ENCODE measurements around the gene C12orf60. TPM values are rescaled to one million over a fixed set of nuclear protein-coding genes. Genes with fewer than 3 reads are reported as not detected.
A peak's percentile ranks its signal among the peaks of the same experiment; 100 is the strongest.

C12orf60 gene
- total RNA-seq, 1 experiment from 2014 or later = 0.54 TPM

- Histone ChIP-seq H3K9me3 (ENCODE audit: control insufficient read depth, insufficient read depth, low read depth, low read length) (no peaks in the 10 kb centered on the region), H3K4me1 (ENCODE audit: control insufficient read depth, insufficient read depth, low read length) (no peaks in the 10 kb centered on the region), H3K27me3 (ENCODE audit: control insufficient read depth, insufficient read depth, low read length) (no peaks in the 10 kb centered on the region), H3K36me3 (ENCODE audit: control insufficient read depth, insufficient read depth, low read length) (no peaks in the 10 kb centered on the region; the same call in 1 of the 2 replicates), H3K27ac (ENCODE audit: low read length) (peak overlapping the region; percentile 97), H3K4me3 (ENCODE audit: low read depth in 2 of 2, low read length in 2 of 2) (peak overlapping the region; percentile 89 to 95)
- no peak for TF ChIP-seq TCF7L2 (IDR thresholded peaks at IDR 0.05; ENCODE audit: low read depth, low read length)
- no peak for TF ChIP-seq REST (IDR thresholded peaks at IDR 0.05; ENCODE audit: insufficient read depth in 1 of 2, low read depth in 2 of 2, low read length in 1 of 2)
- peak; percentile 54; the same call in 1 of the 2 replicates for TF ChIP-seq SIN3A (IDR thresholded peaks at IDR 0.05; ENCODE audit: borderline replicate concordance, insufficient read depth, low read depth, low read length)
- peak; percentile 16; the same call in 1 of the 2 replicates for TF ChIP-seq POLR2AphosphoS5 (IDR thresholded peaks at IDR 0.05; ENCODE audit: low read depth, low read length)
- TF ChIP-seq CTCF (IDR thresholded peaks at IDR 0.05) = peak; percentile 81
- CTCF ChIA-PET = interaction anchor here (1.0 kb wide), 1 partner anchor 46 kb away, joined by 3 read pairs; no protein-coding TSS in a partner anchor
- intact Hi-C loops (cut with micrococcal nuclease; ENCODE audit: unreplicated experiment) (no loop called here), in situ Hi-C loops (cut with HindIII; ENCODE audit: low pct_unique_long_range_greater_than_20kb, low sequenced_read_pairs) (no loop called here)
- POLR2A ChIA-PET = interaction anchor here (0.6 kb wide), 1 partner anchor 1028 kb away, joined by 3 read pairs; no protein-coding TSS in a partner anchor
- ATAC-seq (peak; percentile 54), DNase-seq (ENCODE audit: low read depth, low spot score) (no peak)
- no TSS peak for BruUV-seq (replicated peaks)
Measured at GRCh38 chr12:14769969-14770495, 33.4 kb upstream of the C12orf60 start.

DNA sequence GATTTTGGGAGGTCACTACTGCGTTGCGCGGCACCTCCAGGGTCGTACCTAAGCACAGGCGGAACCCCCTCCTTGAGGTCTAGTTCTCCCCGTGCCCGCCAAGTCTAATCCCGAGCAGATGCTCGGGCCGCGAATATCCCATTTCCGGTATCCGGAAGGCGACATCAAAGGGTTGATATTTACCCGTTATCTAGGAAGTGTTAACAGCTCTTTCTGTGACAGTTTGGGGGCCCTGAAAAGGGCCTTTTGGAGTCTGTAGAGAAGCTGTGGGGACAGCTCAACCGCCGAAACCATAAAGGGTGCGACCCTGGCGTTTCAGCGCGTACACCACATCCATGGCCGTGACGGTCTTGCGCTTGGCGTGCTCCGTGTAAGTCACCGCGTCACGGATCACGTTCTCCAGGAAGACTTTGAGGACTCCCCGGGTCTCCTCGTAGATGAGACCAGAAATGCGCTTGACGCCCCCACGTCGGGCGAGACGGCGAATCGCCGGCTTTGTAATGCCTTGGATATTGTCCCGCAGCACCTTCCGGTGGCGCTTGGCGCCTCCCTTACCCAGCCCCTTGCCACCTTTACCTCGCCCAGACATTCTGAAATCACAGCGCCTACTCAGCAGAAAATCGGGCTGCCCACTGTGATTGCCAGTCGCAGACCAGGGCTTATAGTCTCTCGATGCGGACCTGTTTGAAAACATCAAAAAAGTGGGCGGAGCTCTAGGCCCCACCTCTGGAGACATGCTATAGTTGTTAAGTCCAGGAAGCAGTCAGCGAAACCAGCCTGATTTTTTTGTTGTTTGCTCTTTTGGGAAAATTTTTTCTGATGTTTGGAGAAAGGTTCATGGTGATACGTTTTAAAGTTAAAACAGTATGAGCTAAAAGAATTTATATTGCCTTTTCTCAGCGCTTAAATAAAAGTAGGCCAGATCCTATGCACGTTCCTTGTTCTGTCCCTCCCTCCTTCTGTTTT lies 32.7 kb upstream of the C12orf60 start:
- CTCF ChIA-PET = interaction anchor here (1.0 kb wide), 1 partner anchor 46 kb away, joined by 3 read pairs; no protein-coding TSS in a partner anchor
- DNase-seq (ENCODE audit: low read depth, low spot score) = peak; percentile 97
- intact Hi-C loops (cut with micrococcal nuclease; ENCODE audit: unreplicated experiment) = no loop called here
- Histone ChIP-seq H3K9me3 (ENCODE audit: control insufficient read depth, insufficient read depth, low read depth, low read length) (no peaks in the 10 kb centered on the region), H3K4me1 (ENCODE audit: control insufficient read depth, insufficient read depth, low read length) (peaks cover under 1% of the 10 kb centered on the region; the same call in 1 of the 2 replicates), H3K36me3 (ENCODE audit: control insufficient read depth, insufficient read depth, low read length) (no peaks in the 10 kb centered on the region; the same call in none of the 2 replicates), H3K4me3 (ENCODE audit: low read depth in 2 of 2, low read length in 2 of 2) (peak overlapping the region; percentile 89 to 95), H3K27ac (ENCODE audit: low read length) (peak overlapping the region; percentile 97), H3K27me3 (ENCODE audit: control insufficient read depth, insufficient read depth, low read length) (no peaks in the 10 kb centered on the region)
- TSS peak; percentile 81 for BruUV-seq (replicated peaks)
- TF ChIP-seq CTCF (IDR thresholded peaks at IDR 0.05) (no peak), SIN3A (IDR thresholded peaks at IDR 0.05; ENCODE audit: borderline replicate concordance, insufficient read depth, low read depth, low read length) (peak; percentile 92), REST (IDR thresholded peaks at IDR 0.05; ENCODE audit: insufficient read depth in 1 of 2, low read depth in 2 of 2, low read length in 1 of 2) (0 out of 4 replicates have a peak, but pooled peaks of 1 of the 2 experiments have one; percentile 53), TCF7L2 (IDR thresholded peaks at IDR 0.05; ENCODE audit: low read depth, low read length) (peak; percentile 89), POLR2AphosphoS5 (IDR thresholded peaks at IDR 0.05; ENCODE audit: low read depth, low read length) (peak; percentile 99)
- POLR2A ChIA-PET = interaction anchor here (0.6 kb wide), 3 partner anchors 106 to 1027 kb away, joined by 3 to 8 read pairs (median 7); no protein-coding TSS in a partner anchor
- in situ Hi-C loops (cut with HindIII; ENCODE audit: low pct_unique_long_range_greater_than_20kb, low sequenced_read_pairs) = no loop called here
- ATAC-seq = peak; percentile 69

Data from Panc1 (cell line).